CD4-positive, alpha-beta T cell treated with Interleukin-1 beta for 1 hour (primary cell): ENCODE data around the gene JPH2.

Source experiments
- DNase-seq, 2 donors: peaks; one replicate each; pipeline ENCODE4 v3.0.0-alpha.2; 2020 to 2022

JPH2 gene

DNA sequence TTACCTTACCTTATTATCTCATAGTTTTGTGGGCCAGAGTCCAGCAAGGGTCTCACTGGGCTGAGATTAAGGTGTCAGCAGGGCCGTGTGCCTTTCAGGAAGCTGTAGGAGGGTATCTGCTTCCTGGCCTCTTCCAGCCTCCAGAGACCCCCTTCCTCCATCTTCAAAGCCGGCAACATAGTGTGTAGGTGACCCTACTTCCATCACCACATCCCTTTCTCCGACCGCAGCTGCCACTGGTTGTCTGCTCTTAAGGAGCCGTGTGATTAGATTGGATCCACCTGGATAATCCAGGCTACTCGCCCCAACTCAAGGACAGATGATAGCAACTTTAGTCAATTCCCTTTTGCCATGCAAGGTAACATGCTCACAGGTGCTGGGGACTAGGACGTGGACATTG, 91.2 kb downstream of the JPH2 start:
- no peak for DNase-seq

DNA sequence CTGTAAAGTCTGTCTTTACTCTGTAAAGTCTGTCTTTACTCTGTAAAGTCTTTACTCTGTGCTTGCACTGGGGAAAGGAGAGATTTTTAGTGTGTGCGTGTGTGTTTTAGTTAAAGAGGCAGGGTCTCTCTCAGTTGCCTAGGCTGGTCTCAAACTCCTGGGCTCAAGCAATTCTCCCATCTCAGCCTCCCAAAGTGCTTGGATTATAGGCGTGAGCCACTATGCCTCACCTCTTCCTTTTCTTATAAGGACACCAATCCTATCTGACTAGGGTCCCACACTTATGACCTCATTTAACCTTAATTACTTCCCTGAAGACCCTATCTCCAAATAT, 93.8 kb downstream of the JPH2 start:
- no peak for DNase-seq

DNA sequence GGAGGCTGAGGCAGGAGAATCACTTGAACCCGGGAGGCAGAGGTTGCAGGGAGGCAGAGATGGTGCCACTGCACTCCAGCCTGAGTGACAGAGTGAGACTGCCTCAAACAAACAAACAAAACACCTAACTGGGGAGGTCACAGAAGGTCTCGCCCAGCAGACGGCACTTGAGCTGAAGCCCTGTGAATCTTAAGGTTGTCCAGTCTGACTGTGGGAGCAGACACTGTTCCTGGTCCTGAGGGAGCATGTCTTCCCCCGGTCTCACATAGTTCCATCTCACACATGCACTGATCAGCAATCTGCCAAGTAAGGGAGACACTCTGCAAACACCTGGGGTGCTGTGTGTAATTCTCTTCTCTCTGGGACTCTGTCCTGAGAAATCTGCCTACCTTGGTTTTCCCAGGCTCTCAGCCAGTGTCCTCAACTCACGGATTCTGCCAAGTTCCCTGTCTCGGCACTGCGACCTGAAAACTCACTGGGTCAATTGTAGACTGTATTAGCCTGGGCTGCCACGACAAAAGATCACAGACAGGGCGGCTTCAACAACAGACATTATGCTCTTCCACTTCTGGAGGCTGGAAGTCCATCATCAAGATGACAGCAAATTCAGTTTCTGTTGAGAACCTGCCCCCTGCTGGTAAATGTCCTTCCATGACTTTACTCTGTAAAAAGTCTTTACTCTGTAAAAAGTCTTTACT, 94.3 kb downstream of the JPH2 start:
- DNase-seq: peak in 1 of 2 donors; percentile 25

DNA sequence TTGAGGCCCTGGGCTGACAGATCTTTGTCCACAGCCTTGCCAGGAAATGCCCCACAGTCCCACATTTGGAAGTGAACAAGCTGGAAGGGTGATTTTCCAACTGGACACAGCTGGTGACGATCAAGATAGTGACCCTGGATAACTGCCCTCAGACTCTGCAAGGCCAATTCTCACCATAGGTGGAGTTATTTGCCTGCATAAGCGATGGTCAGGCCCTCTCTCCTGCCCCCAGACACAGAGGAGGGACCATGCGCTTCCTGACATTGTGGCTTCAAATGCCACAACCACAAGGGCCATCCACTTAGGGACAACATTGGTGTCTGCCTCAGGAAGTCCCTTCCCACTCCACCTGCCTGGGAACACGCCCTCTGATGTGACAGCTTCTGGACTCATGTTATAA, 96.0 kb downstream of the JPH2 start:
- no peak for DNase-seq

DNA sequence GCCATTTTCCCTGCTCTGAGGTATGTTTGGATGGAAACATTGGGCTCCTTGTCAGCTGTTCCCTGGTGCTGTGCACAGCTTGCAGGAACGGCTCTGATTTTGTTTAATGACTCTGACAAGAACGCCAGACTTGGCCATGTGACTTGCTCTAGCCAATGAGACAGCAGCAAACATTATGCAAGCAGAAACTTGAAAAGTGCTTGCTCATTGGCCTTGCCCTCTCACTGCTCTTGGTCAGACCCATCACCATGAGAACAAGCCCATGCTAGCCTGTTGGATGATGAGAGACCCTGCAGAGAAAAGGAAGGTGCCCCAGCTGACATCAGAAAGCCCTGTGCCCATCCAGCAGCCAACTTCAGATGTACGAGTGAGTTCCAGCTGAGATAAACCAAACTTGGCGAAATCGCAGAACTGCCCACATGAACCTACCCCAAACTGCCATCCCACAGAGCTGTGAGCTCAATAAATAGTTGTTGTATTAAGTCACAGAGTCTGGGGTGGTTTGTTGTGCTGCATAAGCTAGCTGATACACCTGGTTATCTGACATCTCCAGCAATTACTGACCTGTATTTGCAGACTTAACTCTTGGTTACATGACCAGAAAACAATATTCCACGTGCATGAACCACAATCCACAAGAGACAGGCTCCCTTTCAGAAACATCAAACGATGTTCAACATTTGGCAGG, 96.9 kb downstream of the JPH2 start:
- peak; percentile 18 to 44 for DNase-seq

DNA sequence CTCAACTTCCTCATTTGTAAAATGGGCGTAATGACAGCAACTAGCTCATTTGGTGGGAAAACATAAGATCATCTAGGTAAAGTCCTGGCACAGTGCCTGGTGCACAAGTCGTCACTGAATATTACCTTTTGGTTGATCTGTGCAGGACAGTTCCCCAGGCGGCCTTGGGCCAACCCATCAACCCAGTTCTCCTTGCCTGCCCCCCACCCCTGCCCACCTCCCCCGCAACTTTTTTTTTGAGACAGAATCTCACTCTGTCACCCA, 99.2 kb downstream of the JPH2 start:
- DNase-seq: no peak

DNA sequence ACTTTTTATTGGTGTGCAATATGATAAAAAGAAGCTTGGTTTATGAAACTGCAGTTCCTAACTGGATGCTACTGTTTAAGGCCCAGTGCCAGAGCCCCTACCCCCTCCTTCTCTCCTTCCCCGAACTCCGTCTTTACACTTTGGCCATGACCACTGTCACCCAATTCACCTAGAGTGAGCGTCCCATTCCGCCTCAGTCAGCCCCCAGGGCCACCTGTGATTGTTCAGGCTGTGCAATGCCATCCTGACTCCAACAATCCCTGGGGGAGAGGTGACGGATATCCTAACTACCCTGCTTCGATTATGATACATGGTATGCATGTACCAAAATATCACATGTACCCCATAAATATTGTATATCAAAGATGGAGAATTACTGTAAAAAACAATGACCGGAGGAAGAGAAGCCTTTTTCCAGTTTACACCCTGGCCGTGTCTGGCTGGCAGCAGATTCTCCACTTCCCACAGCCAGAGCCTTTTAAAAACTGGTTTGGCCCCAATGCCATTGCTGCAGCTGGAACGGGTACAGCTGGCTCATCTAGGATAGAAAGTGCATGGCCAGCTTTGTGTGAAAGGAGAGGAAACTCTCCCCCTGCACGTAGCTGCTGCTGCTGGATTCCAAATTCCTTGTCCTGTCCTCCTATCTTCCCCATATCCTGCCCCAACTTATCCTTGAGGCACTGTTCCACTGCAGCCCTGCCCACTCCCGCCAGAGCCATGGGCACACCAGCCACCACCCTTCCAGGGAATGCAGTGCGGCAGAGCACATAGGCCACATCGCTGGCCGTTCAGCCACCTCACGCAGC, 99.7 kb downstream of the JPH2 start:
- DNase-seq: no peak

DNA sequence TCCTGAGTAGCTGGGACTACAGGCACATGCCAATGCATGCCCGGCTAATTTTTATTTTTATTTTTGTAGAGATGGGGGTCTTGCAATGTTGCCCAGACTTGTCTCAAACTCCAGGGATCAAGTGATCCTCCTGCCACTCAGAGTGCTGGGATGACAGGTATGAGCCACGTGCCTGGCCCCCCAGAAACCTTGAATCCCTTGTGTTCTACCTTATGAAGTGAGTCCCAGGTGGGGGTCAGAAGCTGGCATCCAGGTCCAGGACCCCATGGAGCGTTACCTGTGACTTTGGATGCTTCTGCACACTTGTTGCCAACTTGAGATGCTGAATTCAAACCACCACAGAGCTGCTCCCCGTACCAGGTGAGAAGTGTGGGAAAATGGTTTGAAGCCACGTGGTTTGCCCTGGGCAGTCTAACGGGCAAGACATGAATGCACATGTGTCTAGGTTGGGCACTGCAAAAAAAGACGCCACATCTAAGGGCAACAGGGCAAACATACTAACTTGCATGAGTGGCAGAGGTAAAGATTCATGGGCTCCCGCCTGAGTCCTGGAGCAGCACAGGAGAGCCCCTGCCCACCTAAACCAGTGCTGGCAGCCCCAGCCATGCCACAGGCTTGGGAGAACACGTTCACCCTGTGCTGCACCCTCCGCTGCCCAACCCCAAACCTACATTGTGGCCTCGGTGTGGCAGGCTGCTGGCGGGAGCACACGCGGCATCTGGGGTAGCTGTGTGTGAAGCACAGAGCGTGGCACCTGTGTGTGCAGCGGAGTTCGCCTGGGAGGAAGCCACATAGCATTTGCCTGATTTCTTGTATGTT, 101.2 kb downstream of the JPH2 start:
- DNase-seq: no peak

DNA sequence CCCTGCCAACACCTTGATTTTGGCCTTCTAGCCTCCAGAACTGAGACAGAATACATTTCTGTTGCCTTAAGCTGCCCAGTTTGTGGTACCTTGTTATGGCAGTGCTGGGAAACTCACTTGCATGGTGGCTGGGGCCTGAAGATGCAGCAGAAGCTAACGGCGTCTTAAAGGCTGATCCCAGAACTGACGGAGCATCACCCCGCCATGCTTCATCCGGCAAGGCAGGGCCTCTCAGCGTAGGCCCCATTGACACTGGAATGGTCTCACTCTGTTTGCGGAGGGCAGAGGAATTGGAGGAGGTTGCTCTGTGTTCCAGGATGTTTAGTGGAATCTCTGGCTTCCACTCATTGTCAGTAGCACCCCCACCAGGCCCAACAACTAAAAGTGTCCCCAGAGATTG, 102.1 kb downstream of the JPH2 start:
- DNase-seq: no peak

DNA sequence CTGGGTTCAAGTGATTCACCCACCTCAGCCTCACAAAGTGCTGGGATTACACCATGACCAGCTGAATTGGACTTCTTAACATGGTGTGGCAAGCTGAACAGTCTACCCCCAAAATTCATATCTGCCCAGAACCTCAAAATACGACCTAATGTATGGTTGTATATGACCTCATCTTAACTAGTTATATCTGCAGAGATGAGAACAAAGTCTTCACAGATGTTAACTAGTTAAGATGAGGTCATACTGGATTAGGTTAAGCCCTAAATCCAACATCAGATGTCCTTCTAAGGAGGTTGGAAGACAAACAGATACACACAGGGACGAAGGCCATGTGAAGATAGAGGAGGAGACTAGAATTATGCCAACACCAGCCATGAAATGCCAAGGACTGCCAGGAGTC, 102.5 kb downstream of the JPH2 start:
- DNase-seq: no peak

DNA sequence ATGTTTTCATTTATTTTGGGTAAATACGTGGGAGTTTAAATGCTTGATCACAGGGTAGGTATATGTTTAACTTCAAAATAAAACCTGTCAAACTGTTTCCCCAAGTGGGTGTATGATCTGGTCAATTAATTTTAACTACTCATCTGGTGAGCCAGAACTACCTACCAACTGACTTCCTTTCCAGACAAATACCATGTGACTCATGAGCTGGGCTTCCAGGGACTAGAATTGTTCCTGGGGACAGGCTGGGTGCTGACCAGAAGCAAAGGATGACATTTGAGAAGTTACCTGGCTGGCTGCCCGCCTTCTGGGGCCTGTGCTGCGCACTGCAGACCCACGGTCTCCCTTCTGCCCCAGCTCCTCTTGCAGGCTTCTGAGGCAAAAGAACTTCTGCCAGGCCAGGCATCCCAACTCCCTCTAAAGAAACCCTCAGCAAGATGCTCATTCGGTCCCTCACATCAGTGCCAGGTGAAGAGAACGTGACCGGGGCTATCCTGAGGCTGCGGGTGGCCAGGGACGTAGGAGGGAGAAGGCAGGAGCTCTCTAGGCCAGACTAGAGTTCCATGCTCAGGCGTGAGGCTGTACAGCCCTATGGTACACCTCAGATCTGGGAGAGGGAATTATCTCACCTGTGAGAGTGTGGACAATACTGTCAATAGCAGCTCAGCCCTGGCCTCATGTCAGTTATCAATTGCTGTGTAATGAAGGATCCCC, 103.6 kb downstream of the JPH2 start:
- no peak for DNase-seq

DNA sequence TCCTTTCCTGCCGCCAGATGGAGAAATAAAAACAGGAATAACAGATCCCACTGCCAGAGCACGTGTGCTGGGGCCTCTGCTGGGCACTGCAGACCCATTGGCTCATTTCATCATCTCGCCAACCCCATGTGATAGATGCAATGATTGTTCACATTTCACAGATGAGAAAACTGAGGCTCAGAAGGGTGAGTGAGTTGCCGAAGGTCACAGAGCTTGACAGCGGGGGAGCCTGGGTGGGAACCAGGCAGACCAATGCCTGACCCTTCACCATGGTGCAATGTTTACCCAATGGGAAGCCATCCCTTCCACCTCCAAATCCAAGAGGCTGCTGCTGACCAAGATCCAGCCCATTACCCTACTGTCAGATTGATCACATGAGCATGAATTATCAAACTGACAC, 105.1 kb downstream of the JPH2 start:
- no peak for DNase-seq

DNA sequence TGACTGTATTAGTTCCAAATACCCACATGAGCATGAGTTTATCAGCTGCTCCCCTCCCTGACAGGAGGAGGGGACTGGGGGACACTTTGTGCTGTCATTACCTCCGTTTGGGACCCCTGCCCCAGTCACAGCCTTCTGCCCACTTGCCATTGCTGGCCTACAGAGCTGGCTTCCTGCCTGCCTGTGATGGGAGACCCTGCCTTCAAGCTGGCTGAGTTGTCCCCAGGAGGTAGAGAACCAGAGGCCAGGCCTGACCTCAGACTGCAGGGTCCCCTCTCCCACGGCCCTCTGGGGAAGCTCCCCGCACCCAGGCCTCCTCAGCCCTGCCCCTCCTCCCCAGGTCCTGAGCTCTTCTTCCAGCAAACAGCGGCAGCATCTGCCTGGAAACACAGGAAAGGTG, 105.5 kb downstream of the JPH2 start:
- DNase-seq: no peak

DNA sequence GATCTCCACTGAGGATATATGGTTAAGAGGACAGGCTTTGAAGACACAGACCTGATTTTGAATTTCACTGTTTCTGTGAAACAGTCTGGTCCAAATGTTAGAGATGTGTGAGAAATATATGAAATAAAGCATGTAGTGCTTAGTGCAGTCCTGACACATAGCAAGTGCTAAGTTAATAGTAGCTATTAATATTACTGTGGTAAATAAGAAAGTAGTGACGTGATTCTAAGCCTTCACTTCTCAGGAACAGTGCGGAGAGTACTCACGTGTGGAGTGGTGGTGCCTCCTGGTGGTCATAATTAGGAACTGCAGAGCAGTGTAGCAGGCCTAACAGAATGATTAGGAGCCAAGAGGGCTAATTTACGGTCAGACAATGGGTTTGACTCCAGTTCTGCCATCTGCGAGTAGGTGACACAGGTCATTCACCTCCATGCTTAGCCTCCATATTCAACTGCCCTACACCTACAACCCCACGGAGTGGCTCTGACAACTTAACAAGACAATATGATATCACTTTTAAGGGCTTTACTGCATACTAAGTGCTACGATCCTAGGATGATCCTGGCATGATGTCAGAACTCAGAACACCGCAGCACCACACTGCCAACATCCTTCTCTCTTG, 106.2 kb downstream of the JPH2 start:
- peak; percentile 77 to 81 for DNase-seq

DNA sequence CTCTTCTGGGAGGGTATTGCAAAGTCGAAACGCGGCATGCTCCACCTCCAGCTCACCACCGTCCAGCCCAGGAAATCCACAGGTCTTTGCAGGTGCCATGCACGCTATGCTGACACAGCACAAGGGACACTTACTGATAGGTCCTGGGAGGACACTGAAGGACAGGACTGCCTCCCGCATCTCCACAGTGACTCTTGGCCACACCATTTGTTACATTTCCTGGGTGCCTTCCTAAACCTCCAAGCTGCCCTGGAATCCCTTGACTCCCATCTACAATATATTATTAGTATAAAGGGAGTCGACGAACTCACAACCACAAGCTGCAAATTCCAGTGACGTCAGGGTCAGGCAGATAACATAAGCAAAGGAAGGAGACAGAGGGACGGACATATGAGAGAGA, 106.9 kb downstream of the JPH2 start:
- no peak for DNase-seq

DNA sequence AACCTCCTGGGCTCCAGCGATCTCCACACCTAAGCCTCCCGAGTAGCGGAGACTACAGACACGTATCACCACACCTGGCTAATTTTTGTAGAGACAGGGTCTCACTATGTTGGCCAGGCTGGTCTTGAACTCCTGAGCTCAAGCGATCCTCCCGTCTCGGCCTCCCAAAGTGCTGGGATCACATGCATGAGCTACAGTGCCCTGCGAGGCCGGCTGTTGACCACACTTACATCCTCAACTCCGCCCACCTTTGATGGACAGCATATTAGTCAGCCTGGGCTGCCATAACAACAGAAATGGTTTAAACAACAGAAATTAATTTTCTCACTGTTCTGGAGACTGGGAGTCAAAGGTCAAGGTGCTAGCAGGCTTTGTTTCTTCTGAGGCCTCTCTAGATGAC, 107.7 kb downstream of the JPH2 start:
- DNase-seq: no peak

DNA sequence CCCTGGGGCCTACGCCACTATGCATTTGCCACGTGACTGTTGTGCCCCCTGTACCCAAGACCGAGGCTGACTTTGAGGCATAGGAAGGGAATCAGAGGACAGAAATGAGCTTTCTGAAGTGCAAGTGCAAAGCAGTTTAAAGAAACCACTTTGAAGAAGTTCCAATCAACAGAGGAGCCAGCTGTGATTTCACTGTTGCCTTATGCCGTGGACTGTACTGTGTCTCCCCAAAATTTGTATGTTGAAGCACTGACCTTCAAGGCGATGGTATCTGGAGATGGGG, 111.1 kb downstream of the JPH2 start:
- DNase-seq: no peak

DNA sequence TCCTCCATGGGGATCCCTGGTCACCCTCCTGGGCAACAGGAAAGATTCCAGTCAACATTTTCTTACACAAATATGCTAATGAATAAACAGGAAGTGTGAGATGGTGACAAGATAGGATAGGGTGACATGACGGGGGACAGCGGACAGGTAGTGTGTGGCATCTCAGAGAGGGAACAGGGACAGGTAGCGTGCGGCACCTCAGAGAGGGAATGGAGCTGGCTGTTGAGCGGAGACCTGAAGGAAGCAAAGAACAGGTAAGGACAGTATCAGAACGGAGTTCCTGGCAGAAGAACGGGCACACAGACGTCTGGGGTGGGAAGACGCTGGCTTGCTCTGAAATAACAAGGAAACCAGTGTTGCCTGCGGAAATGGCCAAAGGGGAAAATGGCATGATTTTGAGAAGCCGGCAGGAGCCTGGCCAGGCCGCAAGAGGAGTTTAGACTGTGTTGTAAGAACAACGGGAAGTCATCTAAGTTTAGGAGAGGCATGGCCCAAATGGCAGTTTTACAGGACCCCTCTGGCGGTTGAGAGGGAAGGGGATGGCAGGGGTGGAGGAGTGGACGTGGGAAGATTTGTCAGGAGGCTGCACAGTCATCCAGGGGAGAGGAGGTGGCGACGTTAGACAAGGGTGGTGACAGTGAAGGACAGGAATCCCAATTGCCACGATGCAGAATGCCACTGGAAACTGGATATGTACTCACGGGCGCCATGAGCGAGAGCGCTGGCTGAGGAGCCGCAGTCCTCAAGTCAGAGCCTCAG, 111.6 kb downstream of the JPH2 start:
- DNase-seq: no peak

DNA sequence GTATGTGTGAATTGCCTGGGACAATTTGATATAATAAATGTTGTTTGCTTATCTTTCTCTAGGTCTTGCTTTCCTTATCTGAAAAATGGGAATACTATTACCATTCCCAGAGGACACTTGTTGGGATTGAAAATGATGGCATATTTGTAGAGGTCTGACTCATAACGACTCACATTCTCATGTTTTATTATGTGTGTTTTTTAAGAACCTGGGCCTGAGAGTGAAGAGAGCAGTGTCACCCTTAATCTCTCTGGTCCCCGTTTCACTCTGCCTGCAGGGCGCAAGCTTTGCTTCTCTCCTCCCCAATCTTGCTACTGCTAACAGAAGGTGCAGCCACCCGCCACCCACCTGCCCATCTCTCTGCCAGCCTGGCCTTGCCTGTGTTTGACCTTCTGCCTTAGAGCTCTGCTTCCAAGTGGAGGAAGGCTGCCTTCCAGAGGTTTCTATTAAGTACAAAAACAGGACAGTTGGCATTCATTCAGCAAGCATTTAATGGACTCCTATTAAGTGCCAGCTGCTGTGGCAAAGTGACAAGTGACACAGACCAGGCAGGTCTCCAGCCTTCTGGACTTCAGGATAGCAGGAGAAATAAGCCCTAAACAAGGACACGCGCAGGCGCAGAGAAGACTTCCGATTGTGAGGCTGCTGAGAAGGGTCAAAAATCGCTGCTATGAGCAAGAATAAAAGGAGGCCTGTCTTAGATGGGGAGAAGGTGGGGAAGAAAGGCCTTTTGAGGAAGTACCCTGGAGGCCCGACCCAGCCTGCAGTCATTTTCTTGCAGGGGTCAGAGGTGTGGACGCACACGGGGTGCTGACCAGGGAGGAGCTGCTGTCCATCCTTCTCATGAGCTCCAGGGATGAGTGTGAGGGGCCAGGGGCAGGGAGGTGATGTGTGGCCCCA, 112.5 kb downstream of the JPH2 start:
- DNase-seq: no peak

DNA sequence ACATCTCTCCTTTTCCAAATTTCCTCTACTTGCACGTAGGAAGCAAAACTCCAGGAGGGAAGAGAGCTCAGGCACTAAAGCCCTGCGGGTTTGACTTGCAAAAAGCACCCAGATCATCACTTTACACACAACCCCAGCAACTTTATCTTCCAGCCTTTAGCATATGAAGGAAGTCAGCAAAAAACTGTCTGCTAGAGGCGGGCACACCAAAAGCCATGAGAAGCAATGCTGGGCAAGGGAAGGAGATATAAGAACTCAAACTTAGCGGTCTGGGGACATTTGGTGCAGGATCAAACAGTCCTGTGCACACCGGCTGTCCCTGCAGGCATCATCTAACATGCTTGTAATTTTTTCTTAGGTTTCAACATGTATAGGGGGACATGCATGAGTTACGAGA, 113.3 kb downstream of the JPH2 start:
- no peak for DNase-seq
